Measurements from ENCODE around the gene RFC4.
"Not testable (repeated sequence)": the region's sequence is repeated elsewhere in the genome, so short reads cannot be mapped to it uniquely, and the experiment has no call there.

Gene RFC4, protein sequence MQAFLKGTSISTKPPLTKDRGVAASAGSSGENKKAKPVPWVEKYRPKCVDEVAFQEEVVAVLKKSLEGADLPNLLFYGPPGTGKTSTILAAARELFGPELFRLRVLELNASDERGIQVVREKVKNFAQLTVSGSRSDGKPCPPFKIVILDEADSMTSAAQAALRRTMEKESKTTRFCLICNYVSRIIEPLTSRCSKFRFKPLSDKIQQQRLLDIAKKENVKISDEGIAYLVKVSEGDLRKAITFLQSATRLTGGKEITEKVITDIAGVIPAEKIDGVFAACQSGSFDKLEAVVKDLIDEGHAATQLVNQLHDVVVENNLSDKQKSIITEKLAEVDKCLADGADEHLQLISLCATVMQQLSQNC

DNA sequence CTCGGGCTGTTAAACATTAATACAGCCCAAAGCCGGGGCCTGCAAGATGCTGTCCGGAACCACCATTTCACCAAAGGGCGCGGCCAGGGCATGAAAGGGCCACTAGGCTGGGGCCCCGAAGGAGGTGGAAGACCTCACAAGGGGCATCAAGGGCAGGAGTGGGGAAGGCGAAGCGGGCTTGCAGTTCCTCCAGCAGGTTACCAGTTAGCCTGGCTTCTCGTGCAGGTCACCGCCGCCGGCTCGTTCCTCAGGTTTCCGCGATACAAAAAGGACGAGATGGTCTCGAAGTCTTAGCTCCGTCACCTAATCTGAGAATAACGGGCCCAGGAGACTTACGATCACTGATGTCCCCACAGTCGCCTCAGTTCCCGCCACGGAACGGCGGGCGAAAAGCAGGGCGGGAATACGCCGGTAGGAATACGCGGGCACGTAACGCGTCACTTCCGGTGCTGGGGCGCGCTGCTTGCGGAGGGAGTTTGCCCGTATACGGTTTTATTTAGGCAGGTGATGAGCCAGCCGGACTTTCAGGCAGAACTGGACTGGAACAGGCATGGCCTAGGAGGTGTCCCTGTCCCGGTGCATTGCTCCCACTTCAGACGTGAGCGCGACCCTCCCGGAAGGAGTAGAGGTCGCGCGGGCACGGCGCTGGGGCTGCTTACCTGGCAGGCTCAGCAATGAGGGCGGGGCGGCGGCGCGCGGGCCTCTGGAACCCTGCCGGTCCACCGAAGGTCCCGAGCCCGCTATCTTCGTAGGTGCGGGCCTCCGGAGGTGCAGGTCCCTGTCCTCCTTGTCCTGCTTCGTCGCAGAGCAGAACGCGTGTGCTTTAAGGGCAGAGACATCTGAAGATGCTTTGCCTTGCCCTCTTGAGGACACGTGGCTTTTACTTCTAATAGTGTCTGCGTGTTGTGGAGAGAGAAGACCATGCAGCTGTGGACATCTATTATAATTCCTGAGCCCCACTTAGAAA is at the start of gene RFC4:
Gene RFC4 (minus strand): TSS at position 394 of the 967 bp plus-strand sequence. CDS start 1,769 bp downstream, outside the sequence.
- DNase-seq, result peak; percentile 81

DNA sequence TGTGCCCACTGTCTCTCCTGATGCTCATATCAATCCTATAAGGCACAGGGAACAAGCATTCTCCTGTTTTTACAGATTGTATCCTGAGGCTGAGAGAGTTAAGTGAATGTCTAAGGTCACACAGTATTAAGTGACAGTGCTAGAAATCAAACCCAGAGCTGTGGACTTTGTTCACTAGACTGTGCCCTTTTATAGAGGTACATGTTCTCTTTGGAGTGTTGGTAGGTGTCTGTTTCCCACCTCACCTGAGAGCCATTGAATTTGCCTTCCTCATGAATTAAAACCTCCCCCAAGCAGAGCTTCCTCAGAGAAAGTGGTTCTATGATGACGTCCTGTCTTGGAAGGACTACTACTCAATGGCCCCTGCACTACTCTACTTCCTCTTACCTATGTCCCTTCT is 48.7 kb upstream of the RFC4 start:
- DNase-seq, result no peak

DNA sequence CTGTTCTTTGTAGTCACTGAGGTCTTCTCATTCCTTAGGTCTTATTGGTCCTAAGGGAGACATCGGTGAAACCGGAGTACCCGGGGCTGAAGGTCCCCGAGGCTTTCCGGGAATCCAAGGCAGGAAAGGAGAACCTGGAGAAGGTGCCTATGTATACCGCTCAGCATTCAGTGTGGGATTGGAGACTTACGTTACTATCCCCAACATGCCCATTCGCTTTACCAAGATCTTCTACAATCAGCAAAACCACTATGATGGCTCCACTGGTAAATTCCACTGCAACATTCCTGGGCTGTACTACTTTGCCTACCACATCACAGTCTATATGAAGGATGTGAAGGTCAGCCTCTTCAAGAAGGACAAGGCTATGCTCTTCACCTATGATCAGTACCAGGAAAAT is 47.9 kb upstream of the RFC4 start:
- DNase-seq, result no peak

DNA sequence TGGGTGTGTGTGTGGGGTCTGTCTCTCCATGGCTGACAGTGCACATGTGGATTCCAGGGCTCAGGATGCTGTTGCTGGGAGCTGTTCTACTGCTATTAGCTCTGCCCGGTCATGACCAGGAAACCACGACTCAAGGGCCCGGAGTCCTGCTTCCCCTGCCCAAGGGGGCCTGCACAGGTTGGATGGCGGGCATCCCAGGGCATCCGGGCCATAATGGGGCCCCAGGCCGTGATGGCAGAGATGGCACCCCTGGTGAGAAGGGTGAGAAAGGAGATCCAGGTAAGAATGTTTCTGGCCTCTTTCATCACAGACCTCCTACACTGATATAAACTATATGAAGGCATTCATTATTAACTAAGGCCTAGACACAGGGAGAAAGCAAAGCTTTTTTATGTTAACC is 46.7 kb upstream of the RFC4 start:
- no peak for DNase-seq

DNA sequence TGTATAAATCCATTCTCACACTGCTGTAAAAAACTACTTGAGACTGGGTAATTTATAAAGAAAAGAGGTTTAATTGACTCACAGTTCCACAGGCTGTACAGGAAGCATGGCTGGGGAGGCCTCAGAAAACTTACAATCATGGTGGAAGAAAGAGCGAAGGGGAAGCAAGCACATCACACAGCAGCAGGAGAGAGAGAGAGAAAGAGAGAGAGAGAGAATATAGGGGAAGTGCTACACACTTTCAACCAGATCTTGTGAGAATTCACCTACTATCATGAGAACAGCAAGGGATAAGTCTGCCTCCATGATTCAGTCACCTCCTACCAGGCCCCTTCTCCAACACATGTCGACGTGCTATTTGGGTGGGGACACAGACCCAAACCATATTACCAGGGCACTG is 45.6 kb upstream of the RFC4 start:
- DNase-seq, result not testable (repeated sequence)

DNA sequence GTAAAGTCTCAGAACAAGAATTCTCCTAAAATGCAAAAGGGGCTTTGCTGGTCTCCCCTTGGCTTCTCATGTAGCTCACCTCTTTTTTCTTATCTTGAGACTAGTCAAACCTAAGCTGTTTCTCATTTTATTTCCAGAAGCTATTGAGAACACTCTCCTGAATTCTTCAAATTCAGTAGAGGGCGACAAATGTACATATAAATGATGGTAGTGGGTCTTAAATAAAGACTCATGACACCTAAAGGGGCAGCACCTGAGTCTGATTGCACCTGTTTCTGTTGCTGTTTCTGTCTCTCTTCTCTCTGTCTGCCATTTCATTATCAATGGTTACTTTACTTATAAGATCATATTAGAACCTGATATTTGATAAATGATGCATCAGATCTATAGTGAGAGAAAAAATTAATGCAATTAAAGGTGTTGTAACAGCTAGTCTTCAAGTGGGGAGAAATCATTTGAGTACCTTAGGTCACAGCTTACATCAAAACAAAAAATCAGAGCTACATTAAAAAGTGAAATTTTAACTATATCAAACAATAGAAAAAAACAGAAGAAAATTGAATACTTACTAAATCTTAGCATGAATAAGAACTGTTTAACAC is 43.2 kb upstream of the RFC4 start:
- DNase-seq, result peak; percentile 79

DNA sequence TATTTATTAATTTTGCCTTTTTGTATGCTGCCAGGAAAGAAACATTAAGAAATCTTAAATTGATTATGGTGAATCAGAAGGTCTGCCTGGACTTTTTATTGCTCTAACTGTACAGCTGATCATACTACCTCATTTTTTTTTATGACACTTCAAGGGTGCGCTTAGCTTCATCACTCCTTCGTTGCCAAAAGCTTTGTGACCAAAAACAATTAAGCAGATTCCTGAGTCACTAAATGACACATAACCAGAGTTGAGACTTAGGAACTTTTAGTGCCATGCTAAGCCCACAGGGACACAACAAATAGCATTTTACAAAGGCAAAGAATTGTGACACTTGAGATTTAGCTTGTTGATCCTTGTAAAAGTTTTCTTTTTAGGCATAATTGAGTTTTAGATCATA is 41.2 kb upstream of the RFC4 start:
- no peak for DNase-seq

DNA sequence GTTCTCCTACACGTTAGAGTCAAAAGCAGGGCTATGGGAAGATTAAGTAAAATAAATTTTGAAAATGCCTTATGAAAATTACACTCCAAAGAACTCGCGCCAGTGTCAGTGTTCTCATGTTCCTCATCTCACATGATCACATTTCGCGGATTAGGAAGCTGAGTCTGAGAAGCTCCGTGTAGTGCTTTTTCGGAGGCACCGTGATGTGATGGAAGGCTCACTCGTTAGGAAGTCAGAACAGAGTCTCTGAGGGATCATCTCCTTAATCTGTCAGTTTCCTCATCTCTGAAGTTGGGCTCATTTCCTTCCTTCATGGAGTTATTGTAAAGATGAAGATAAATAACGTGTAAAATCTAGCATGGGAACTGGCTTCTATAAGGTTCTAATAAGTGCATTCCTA is 39.5 kb upstream of the RFC4 start:
- DNase-seq, result no peak

DNA sequence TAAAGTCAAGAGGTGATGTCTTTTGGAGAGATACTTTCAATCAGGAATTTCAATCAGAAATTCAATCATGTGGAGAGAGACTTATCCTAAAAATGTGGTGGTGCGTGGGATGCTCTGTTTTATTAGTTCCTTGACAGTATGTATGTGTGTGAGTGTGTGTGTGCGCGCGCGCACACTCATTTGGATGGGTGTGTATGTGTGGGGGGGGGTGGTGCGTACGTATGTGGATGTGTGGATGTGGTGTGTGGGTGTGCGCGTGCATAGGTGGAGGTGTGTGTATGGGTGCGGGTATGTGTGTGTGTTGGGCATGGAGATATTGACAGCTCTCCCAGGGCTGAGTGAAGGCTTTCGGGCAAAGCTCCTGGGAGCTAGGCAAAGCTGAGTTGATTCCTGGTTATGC is 38.6 kb upstream of the RFC4 start:
- no peak for DNase-seq

DNA sequence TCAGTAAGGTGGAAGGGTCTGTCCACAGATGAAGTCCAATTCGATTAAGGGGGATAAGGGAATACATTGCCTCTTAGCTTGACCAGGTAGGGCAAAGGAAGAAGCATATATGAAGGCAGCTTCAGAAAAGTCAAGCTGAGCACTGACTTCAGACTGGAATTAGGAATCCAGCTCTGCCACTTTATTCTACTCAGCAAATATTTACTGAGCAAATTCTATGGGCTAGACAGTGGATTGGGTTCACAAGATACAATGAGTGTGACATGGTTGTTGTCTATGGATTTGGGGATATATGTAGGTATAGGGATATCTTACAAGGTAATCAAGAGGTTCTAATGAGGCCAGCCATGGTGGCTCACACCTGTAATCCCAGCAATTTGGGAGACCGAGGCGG is 36.8 kb upstream of the RFC4 start:
- DNase-seq, result no peak

DNA sequence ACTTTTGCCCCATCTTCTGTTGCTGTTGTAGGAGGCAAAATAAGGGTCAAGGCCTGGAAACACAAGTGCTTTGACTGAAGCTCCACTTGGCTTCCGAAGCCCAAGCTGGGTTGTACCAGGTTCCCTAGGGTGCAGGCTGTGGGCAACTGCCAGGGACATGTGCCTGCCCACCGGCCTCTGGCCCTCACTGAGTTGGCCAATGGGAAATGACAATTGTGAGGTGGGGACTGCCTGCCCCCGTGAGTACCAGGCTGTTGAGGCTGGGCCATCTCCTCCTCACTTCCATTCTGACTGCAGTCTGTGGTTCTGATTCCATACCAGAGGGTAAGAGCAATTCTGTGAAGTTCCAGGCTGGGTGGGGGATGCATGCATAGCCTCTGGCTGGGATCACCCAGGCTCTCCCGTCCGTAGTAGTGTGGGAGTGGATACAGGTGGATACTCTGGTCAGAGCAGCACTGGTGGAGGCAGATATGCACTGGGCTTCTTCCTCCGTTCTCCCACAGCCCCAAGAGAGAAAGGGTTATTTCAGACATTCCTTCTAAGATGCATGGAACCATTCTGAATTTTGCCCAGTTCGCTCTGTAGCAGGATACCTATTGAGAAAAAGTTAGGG is 36.2 kb upstream of the RFC4 start, which contains the start of gene ADIPOQ:
Gene ADIPOQ (plus strand): TSS at position 285 of the 613 bp plus-strand sequence. CDS start 10,349 bp downstream, outside the sequence.
- no peak for DNase-seq

DNA sequence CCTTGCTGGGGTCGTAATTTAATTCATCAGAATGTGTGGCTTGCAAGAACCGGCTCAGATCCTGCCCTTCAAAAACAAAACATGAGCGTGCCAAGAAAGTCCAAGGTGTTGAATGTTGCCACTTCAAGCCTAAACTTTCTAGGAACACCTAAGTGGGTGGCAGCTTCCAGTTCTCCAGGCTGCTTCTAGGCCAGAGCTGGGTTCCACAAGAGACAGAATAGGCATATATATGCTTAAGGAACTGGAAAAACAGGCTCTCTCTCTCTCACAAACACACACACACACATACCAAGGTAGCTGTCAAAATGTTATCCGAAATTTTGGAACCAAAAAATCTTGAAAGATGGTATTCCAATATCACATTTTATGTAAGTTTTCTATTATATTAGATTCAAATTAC is 35.3 kb upstream of the RFC4 start:
- no peak for DNase-seq

DNA sequence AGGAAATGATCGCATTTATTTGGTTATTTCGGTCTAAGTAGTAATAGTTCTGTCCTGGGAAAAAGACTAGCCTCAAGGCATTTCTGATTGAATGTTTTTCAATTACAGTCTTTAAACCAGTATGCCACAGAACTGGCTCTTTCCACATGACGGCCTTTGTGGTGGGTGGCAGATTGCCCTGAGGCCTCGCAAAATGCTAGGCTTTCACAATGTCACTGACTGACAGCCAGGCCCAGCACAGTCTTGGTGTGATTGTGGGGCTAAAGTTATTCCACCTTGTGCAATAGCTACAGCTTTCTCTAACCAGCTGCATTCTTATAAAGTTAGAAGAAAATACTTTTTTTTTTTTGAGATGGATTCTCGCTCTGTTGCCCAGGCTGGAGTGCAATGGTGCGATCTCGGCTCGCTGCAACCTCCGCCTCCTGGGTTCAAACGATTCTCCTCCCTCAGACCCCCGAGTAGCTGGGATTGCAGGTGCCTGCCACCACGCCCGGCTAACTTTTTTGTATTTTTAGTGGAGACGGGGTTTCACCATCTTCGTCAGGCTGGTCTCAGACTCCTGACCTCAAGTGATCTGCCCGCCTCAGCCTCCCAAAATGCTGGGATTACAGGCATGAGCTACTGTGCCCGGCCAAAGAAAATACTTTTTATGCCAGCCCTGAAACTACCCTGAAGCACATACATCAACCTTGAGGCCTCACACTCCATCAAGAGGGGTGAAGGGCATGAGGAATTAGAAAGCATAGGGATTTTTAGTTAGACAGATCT is 33.8 kb upstream of the RFC4 start:
- DNase-seq, result no peak

DNA sequence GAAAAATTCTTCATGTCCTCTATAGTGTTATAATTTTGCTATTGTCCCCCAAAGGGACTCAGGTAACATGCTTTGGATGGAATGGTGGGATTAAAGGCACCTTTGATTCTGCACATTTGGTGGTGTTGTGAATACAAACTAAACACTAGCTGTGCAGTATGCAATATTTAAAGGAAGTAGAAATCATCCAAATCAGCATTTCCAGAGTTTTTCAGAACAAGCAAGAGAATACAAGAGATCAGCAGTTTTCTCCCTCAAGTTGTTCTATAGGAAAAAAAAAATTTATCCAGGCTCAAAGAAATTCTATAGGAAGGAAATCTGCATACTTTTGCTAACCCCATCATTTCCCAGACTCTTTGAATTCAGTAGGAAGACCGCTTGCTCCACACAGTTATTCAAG is 26.0 kb upstream of the RFC4 start:
- no peak for DNase-seq

DNA sequence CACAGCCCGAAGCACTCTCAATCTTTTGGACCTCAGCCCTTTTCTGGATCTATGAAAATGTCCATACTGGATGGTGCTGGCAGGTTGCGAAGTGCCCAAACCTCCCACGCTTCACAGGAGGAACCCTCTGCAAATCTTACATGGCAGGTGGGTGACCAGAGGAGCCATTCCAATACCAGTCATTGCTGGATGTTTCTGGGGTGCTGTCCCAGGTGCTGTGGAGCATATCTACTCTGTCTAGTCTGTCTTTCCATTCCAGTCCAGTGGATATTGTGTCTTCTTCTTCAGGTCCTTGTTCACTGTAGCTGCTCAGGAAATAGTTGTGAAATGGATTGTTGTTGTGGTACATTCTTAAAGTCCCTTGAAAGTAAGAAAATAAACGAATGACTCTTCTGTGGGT is 25.5 kb upstream of the RFC4 start:
- DNase-seq, result no peak

DNA sequence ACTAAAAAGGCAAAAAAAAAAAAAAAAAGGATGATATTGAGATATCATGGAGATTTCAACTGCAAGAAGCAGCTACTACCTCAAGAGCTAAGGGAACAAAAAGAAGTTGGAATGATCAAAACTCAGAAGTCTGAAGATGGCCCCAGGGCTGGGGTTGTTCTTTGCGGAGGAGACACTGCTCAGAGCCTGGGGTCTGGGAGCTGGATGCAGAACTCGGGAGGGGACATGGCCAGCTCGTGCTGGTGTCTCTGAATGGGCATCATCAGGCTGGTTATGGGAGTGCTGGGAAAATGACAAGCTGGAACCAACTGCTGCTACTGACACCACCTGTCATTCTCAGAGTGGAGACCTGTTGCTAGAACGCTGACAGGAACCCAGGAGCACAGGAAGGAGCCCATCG is 22.1 kb upstream of the RFC4 start:
- no peak for DNase-seq

DNA sequence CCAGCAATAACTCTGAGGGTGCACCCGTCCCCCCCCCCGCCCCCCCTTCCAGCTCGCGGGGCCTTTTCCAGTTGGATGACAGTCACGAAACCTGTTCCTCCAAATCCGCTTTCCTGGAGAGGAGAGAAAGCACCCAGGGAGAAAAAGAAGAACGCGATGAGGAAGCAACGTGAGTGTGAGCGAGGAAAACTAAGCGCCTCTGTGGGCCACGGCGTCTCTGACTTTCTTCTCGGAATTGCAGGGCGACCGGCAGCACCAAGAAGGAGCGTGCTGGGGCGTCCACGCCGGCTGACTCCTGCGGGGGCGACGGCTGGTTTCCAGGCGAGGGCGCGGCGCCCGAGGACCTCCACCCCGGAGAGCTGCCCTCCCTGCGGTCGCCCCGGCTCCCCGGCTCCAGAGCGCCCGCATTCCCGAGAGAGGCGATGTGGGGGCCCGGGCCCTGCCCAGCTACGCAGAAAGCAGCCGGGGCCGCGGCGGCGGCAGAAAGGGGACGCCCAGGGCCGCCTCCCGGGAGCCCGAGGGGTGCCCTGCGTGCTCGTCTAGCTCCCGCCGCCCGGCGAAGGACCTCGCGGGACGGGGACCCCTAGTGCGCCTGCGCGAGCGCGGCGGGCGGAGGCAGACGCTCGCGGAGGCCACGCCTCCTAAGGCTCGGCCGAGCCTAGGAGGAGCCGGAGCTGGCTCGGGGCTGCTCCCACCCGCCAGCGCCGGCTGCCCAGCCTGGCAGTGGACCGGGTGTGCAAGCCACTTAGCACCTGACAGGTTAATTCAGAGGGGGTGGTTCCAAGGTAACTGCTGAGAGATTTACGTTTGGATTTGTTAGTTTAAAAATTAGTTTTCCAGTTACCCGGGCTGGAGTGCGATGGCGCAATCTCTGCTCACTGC is 20.9 kb upstream of the RFC4 start:
- peak; percentile 83 for DNase-seq

DNA sequence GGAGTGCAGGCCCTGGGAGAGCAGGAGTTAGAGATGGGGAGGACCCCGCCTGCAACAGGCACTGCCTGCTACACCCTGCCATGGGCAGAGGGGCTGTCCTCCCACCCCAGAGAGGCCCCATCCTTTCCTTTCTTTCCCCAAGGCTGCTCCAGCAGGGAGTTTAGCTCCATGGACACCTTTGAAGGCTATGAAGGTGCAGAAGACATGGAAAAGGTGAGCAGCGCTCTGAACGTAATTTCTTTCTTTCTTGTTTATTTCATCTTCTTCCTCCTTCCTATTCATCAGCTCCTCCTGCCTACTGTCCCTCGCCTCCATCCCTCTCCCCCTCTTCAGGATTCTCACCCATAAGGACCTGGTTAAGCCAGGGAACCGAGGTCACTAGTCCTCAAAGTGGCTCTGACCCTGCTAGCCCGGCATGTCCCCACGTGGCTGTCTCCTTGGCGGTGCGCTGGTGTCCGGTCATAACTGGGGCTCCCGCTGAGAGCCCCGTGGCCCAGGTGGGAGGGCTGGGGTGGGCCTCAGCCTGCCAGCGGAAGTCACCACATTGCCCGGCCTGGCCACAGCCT is 20.2 kb upstream of the RFC4 start:
- DNase-seq, result no peak

DNA sequence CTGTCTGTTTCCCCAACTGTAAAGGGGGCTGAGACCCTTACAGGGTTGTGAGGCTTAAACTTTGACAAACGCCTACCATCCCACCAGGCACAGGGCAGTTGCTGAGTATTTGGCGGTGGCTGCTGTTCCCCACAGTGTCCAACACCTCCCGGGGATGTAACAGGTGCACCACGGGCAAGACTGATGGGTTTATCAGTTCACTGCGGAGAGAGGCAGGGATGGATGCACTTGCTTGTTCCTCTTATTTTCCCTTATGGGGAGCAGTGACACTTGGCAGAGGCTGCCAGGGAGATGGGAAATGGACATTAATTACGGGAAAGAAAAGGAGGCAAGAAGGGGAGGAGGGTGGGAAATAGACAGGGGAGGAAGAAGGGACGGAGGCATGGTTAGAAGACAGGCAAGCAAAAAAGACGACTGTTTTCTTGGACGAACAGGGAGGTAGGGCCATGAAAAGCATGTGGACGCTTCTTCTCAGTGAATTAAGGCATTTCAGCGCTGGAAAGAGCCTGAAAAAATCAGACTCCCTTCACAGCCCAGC is 19.7 kb upstream of the RFC4 start:
- no peak for DNase-seq

DNA sequence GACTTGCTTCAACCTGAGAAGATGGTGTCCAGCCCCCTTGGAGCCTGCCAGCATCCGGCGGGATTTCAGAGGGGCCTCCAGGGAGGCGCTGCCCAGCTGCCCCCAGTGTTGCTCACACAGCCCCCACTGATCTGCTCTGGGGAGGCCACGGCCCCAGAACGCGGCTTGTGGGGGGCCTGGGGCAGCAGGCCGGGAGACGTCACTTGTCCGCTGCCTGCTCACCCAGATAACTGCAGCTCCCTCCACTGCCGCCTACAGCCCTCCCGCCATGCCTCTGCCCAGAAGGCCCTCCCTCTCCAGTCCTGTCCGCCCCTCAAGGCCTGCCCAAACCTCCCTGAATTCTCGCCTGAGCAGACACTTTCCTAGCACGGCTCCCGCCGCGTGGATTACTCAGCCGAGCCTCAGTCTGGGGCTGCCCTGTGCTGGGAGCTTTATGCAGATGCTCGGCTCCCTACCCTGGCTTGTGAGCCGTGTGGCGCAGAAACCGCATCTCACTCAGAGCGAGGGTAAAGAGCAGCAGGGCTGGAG is 19.1 kb upstream of the RFC4 start:
- no peak for DNase-seq
